Peyer's patch (tissue), 4 donors: Measurements from ENCODE around the gene HSD11B1L. TPM values are rescaled to one million over a fixed set of nuclear protein-coding genes. Genes with fewer than 3 reads are reported as not detected.

ENCODE experiments used
- DNase-seq, 3 donors: peaks; one replicate each; pipeline ENCODE4 v3.0.0-alpha.2; 2017 to 2019
- H3K27ac ChIP-seq, 4 donors: fragments of 200-600 bp; sonication (generic); one replicate each; pipeline ENCODE4 v1.5.1; 2016 to 2019
- H3K27me3 ChIP-seq, 2 donors: fragments of 200-600 bp; sonication (generic); one replicate each; pipeline ENCODE4 v1.5.1; 2019
- H3K36me3 ChIP-seq, 3 donors: fragments of 200-600 bp; sonication (generic); one replicate each; pipeline ENCODE4 v1.5.1; 2016 to 2019
- H3K4me1 ChIP-seq, 4 donors: fragments of 200-600 bp; sonication (generic); one replicate each; pipeline ENCODE4 v1.5.1; 2016 to 2019
- H3K4me3 ChIP-seq, 4 donors: fragments of 200-600 bp; sonication (generic); 1 replicate in 3 of 4; 2 replicates in 1 of 4; pipeline ENCODE4 v1.5.1; 2016 to 2019; ENCODE audit warnings: mild to moderate bottlenecking in 1 of 4
- H3K9me3 ChIP-seq, 4 donors: fragments of 200-600 bp; sonication (generic); one replicate each; pipeline ENCODE4 v1.5.1; 2016 to 2019; ENCODE audit warnings: mild to moderate bottlenecking in 1 of 4
- POLR2A ChIP-seq, 2 donors: fragments of 450-650 bp; IDR thresholded peaks; one replicate each; pipeline ENCODE4 v1.5.1; 2017; ENCODE audit warnings: antibody characterized with exemption in 2 of 2, mild to moderate bottlenecking in 2 of 2, moderate library complexity in 2 of 2
- total RNA-seq, 4 donors: library from RNA; depleted of rRNA; stranded (reverse); fragments of >200 nt; gene quantifications; one replicate each; pipeline ENCODE4 v1.1.0, GENCODE V29; 2016
- TF ChIP-seq, protein P1 (sequence below), 6 experiments: fragments of 450-650 bp in 4 of 6; fragments of 200-600 bp in 2 of 6; sonication (generic) in 1 of 6; IDR thresholded peaks; one replicate each; pipeline ENCODE4 v1.5.1; 2017 to 2019; ENCODE audit warnings: antibody characterized with exemption in 6 of 6, mild to moderate bottlenecking in 3 of 6, moderate library complexity in 1 of 6

Gene HSD11B1L
- total RNA-seq, 4 donors from 2014 or later = 4.9 to 17.3 (median 7.2) TPM; not detected in 1

DNA sequence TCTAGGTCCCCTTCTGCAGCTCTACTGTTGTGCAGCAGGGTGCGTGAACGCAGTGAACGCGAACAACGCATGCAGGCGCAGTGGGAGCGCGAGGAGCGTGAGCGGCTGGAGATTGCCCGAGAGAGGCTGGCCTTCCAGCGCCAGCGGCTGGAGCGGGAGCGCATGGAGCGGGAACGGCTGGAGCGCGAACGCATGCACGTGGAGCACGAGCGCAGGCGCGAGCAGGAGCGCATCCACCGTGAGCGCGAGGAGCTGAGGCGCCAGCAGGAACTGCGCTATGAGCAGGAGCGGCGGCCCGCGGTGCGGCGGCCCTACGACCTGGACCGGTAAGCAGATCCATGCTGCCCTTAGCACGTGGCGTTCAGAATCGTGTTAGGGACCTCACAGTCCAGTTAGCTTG is 19.3 kb upstream of the HSD11B1L start:
- Histone ChIP-seq H3K4me1 (no peaks in the 10 kb centered on the region), H3K4me3 (no peak overlapping the region), H3K9me3 (no peaks in the 10 kb centered on the region), H3K27me3 (no peaks in the 10 kb centered on the region), H3K36me3 (peaks cover 0 to 98% (median 0%) of the 10 kb centered on the region in 3 donors), H3K27ac (no peak overlapping the region)
- no peak for TF ChIP-seq POLR2A (IDR thresholded peaks at IDR 0.05)
- TF ChIP-seq, protein P1, sequence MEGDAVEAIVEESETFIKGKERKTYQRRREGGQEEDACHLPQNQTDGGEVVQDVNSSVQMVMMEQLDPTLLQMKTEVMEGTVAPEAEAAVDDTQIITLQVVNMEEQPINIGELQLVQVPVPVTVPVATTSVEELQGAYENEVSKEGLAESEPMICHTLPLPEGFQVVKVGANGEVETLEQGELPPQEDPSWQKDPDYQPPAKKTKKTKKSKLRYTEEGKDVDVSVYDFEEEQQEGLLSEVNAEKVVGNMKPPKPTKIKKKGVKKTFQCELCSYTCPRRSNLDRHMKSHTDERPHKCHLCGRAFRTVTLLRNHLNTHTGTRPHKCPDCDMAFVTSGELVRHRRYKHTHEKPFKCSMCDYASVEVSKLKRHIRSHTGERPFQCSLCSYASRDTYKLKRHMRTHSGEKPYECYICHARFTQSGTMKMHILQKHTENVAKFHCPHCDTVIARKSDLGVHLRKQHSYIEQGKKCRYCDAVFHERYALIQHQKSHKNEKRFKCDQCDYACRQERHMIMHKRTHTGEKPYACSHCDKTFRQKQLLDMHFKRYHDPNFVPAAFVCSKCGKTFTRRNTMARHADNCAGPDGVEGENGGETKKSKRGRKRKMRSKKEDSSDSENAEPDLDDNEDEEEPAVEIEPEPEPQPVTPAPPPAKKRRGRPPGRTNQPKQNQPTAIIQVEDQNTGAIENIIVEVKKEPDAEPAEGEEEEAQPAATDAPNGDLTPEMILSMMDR (IDR thresholded peaks at IDR 0.05) = no peak
- DNase-seq = no peak

DNA sequence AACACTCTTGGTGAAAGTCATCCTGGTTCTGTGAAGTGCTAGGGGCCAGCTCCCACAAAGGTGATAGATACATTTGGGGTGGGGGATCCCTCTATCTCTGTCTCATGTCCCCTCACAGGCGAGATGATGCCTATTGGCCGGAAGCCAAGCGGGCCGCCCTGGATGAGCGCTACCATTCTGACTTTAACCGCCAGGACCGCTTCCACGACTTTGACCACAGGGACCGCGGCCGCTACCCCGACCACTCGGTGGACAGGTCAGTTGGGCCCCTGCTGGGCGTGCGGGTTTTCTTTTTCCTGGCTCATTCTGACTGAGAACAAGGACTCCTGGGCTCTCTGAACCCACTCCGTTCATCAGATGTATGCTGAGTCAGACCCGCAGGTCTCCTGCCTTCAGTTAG is 16.9 kb upstream of the HSD11B1L start:
- no peak overlapping the region for H3K4me3 ChIP-seq
- no peak overlapping the region for H3K27ac ChIP-seq
- no peak for TF ChIP-seq POLR2A (IDR thresholded peaks at IDR 0.05)
- TF ChIP-seq, protein P1 (IDR thresholded peaks at IDR 0.05) = no peak
- H3K9me3 ChIP-seq = no peaks in the 10 kb centered on the region
- no peaks in the 10 kb centered on the region for H3K27me3 ChIP-seq
- H3K36me3 ChIP-seq = peaks cover 0 to 98% (median 0%) of the 10 kb centered on the region in 3 donors
- DNase-seq = no peak
- no peaks in the 10 kb centered on the region for H3K4me1 ChIP-seq

DNA sequence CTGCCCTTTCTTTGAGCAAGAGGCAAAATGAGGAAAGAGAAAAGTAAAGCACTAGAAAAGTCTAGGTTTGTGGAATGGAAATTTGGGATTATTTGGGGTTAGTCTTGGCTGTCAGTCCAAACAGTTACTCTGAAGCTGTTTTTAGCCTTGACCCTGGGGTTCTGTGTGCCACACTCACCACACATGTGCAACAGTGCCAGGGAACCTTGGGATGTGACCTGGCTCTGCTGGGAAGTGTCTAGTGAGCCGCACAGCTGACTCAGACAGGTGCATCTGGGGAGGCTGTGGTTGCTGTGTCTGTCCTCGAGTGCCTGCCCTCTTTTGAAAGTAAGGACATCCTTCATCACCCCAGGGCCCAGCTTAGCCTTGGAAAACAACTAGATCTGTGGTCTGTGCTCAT is 16.3 kb upstream of the HSD11B1L start:
- no peaks in the 10 kb centered on the region for H3K4me1 ChIP-seq
- DNase-seq = no peak
- no peak for TF ChIP-seq POLR2A (IDR thresholded peaks at IDR 0.05)
- TF ChIP-seq, protein P1 (IDR thresholded peaks at IDR 0.05) = no peak
- H3K36me3 ChIP-seq = peaks cover 0 to 98% (median 0%) of the 10 kb centered on the region in 3 donors
- H3K4me3 ChIP-seq = no peak overlapping the region
- no peaks in the 10 kb centered on the region for H3K27me3 ChIP-seq
- H3K9me3 ChIP-seq = no peaks in the 10 kb centered on the region
- H3K27ac ChIP-seq = no peak overlapping the region

DNA sequence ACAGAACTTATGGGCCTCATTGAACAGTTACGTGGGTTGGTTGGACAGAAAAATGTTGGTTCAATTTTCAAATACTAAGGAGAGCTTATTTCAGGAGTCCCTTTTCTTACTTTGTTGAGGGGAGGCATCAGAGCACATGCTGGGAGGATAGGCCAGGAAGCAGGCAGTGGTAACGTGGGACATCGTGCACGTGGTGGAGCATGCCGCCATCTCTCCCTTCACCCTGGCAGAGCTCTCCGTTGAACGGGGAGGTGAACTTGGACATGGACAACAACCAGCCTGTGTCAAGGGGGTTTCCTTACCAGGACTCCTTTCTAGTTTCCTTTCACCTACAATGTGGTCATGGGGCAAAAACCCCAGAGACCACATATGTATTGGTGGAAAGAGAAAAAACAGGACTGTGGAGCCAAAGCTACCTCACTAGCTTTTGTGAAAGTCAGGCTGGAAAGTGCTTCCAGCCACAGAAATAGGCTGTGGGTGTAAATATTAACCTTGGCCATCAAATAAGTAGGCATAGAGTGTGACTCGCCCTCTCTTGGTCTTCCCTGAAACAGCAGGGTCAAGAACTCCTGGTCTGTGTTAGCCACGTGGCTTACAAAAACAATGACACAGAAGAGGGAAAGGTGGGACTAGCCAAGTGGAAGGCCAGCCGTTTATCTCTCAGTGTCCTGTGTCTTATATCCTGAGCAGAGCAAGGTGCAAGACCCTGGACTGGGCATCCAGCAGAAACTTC is 14.9 kb upstream of the HSD11B1L start:
- no peak for TF ChIP-seq POLR2A (IDR thresholded peaks at IDR 0.05)
- TF ChIP-seq, protein P1 (IDR thresholded peaks at IDR 0.05) = peak in 1 of 6 experiments; percentile 11
- no peak for DNase-seq
- H3K27ac ChIP-seq = no peak overlapping the region

DNA sequence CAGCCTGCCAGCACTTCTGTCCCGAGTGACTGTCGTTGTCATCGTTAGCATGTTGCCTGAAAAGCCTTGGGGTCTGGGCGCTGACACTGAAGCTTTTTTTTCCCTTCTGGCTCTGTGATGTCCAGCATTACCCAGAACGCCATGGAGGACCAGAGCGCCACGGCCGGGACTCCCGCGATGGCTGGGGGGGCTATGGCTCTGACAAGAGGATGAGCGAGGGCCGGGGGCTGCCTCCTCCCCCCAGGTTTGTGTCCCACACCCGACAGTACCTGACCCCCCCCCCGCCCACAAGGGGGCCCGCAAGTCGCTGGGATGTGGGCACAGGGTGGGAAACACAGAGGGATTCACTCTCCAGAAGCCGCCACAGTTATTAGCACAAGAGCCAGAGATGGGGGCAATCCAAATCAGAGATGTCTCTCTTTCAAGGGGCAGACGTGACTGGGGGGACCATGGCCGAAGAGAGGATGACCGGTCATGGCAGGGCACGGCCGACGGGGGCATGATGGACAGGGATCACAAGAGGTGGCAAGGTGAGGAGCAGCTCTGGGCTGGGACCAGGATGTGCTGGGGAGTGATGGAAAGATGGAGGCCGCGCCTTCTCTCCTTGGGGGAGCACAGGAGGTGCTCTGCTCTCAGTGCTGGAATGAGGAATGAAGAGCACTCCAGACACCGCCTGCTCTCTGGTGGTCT is 13.8 kb upstream of the HSD11B1L start:
- TF ChIP-seq POLR2A (IDR thresholded peaks at IDR 0.05) = no peak
- TF ChIP-seq, protein P1 (IDR thresholded peaks at IDR 0.05) = no peak
- no peaks in the 10 kb centered on the region for H3K9me3 ChIP-seq
- H3K27me3 ChIP-seq = no peaks in the 10 kb centered on the region
- H3K36me3 ChIP-seq = peaks cover 0 to 92% (median 0%) of the 10 kb centered on the region in 3 donors
- H3K4me3 ChIP-seq = no peak overlapping the region
- no peak for DNase-seq
- H3K27ac ChIP-seq = no peak overlapping the region
- H3K4me1 ChIP-seq = no peaks in the 10 kb centered on the region

More for the DNA sequence above, 14.9 kb upstream of the HSD11B1L start:
- H3K27me3 ChIP-seq = no peaks in the 10 kb centered on the region
- H3K4me1 ChIP-seq = no peaks in the 10 kb centered on the region
- H3K36me3 ChIP-seq = peaks cover 0 to 94% (median 0%) of the 10 kb centered on the region in 3 donors
- no peaks in the 10 kb centered on the region for H3K9me3 ChIP-seq
- H3K4me3 ChIP-seq = no peak overlapping the region
